GM23338 (cell line): ENCODE measurements around the gene CCNG2. TPM values are rescaled to one million over a fixed set of nuclear protein-coding genes. Genes with fewer than 3 reads are reported as not detected.

Experiments used
- CTCF ChIP-seq, 2 experiments: fragments of 200-600 bp in 1 of 2; sonication (generic) in 1 of 2; conservative IDR thresholded peaks; 2 replicates each; pipeline versions ENCODE4 v1.5.1 to v1.6.1; 2016 to 2017; ENCODE audit warnings: antibody characterized with exemption in 2 of 2, low read depth in 2 of 2, mild to moderate bottlenecking in 2 of 2, moderate library complexity in 1 of 2
- ETS1 ChIP-seq: IDR thresholded peaks from 2 replicates; pipeline ENCODE4 v1.6.1; 2016; ENCODE audit warnings: antibody characterized with exemption
- EZH2 ChIP-seq: fragments of 200-600 bp; sonication (generic); IDR thresholded peaks from one replicate; pipeline ENCODE4 v1.8.0; 2017; ENCODE audit warnings: antibody characterized with exemption, mild to moderate bottlenecking, low read depth; ENCODE audit not compliant: unreplicated experiment
- EZH2phosphoT487 ChIP-seq: fragments of 200-600 bp; sonication (generic); IDR thresholded peaks from one replicate; pipeline ENCODE4 v1.8.1; 2018; ENCODE audit warnings: antibody characterized with exemption; ENCODE audit not compliant: unreplicated experiment
- JUNB ChIP-seq: IDR thresholded peaks from one replicate; pipeline ENCODE4 v1.6.1; 2016; ENCODE audit warnings: antibody characterized with exemption; ENCODE audit not compliant: unreplicated experiment
- NANOG ChIP-seq: IDR thresholded peaks from 2 replicates; pipeline ENCODE4 v1.6.1; 2016; ENCODE audit warnings: antibody characterized with exemption, borderline replicate concordance
- ZNF462 ChIP-seq: fragments of 250-450 bp; sonication (Bioruptor Pico); IDR thresholded peaks from 2 replicates; pipeline ENCODE4 v1.5.0; 2020; ENCODE audit warnings: mild to moderate bottlenecking, moderate library complexity
- polyA plus RNA-seq: library from polyadenylated mRNA; unstranded; fragments of >200 nt; fragmentation: Nextera tagmentation; extraction: Ambion mirVana; gene quantifications from 2 replicates; pipeline ENCODE4 v1.2.1, GENCODE V29; 2016
- total RNA-seq: library from RNA; depleted of rRNA; stranded (reverse); fragments of >200 nt; shearing (Covaris generic); gene quantifications from 2 replicates; pipeline ENCODE4 v1.2.3, GENCODE V29; 2014

CCNG2 gene
- total and polyA plus RNA-seq, 2 experiments from 2014 or later: 7.1 to 16.5 TPM

GRCh38 chr4:77146186-77147078 is 10.6 kb upstream of the CCNG2 start (continued):
- TF ChIP-seq ZNF462: no peak
- TF ChIP-seq ETS1: no peak
- no peak for TF ChIP-seq JUNB
- no peak for TF ChIP-seq NANOG
- TF ChIP-seq EZH2phosphoT487: no peak
- TF ChIP-seq EZH2: no peak
- TF ChIP-seq CTCF (conservative IDR thresholded peaks at IDR 0.05; ENCODE audit: low read depth in 2 of 2): no peak
